SK-N-SH (cell line): ENCODE data around the gene BCAR3.

Experiments used
- CHD2 ChIP-seq: fragments of 150-350 bp; IDR thresholded peaks from 2 replicates; pipeline ENCODE4 v1.6.1; 2018; ENCODE audit warnings: low read length; ENCODE audit not compliant: partially characterized antibody
- CTCF ChIP-seq: fragments of 200-600 bp; sonication (generic); IDR thresholded peaks from 2 replicates; pipeline ENCODE4 v1.6.1; 2017; ENCODE audit warnings: antibody characterized with exemption, mild to moderate bottlenecking, moderate library complexity
- EZH2phosphoT487 ChIP-seq: fragments of 200-600 bp; sonication (generic); IDR thresholded peaks from 2 replicates; pipeline ENCODE4 v1.6.1; 2017; ENCODE audit warnings: low read depth, mixed run types, mild to moderate bottlenecking, antibody characterized with exemption, moderate library complexity, borderline replicate concordance
- FOXJ3 ChIP-seq: sonication (generic); formaldehyde crosslinking; IDR thresholded peaks from 2 replicates; pipeline ENCODE4 v1.5.1; 2020; ENCODE audit warnings: mild to moderate bottlenecking, missing genetic modification reagents
- POLR2AphosphoS5 ChIP-seq: IDR thresholded peaks from 2 replicates; pipeline ENCODE4 v1.6.1; 2012; ENCODE audit warnings: low read depth, low read length
- RAD21 ChIP-seq: IDR thresholded peaks from 2 replicates; pipeline ENCODE4 v1.6.1; 2012; ENCODE audit warnings: mild to moderate bottlenecking, low read length
- RCOR1 ChIP-seq: fragments of 150-350 bp; IDR thresholded peaks from 2 replicates; pipeline ENCODE4 v1.6.1; 2017; ENCODE audit warnings: antibody characterized with exemption, low read length
- REST ChIP-seq: IDR thresholded peaks from 2 replicates; pipeline ENCODE4 v1.6.1; 2012; ENCODE audit warnings: mild to moderate bottlenecking, low read depth, low read length, moderate library complexity
- RFX5 ChIP-seq: IDR thresholded peaks from 2 replicates; pipeline ENCODE4 v1.6.1; 2012; ENCODE audit warnings: mild to moderate bottlenecking, improper control_type of control experiment, low read length
- SMC3 ChIP-seq: IDR thresholded peaks from 2 replicates; pipeline ENCODE4 v1.6.1; 2012; ENCODE audit warnings: low read depth, low read length, improper control_type of control experiment
- TAF1 ChIP-seq: IDR thresholded peaks from 2 replicates; pipeline ENCODE4 v1.6.1; 2012; ENCODE audit warnings: low read depth, mild to moderate bottlenecking, low read length, moderate library complexity, borderline replicate concordance
- YY1 ChIP-seq: IDR thresholded peaks from 2 replicates; pipeline ENCODE4 v1.4.0; 2012; ENCODE audit warnings: low read depth, mild to moderate bottlenecking
- TF ChIP-seq, protein P1 (sequence below): fragments of 150-350 bp; IDR thresholded peaks from 2 replicates; pipeline ENCODE4 v1.6.1; 2017; ENCODE audit warnings: antibody characterized with exemption, low read length, low read depth, borderline replicate concordance

GRCh38 chr1:93687542-93687941, 5.9 kb upstream of the BCAR3 start:
- TF ChIP-seq POLR2AphosphoS5 = no peak
- no peak for TF ChIP-seq REST
- no peak for TF ChIP-seq CTCF
- no peak for TF ChIP-seq EZH2phosphoT487
- TF ChIP-seq RCOR1 = no peak
- no peak for TF ChIP-seq RAD21
- no peak for TF ChIP-seq CHD2
- TF ChIP-seq SMC3 = no peak
- TF ChIP-seq YY1 = no peak
- TF ChIP-seq FOXJ3 = no peak
- no peak for TF ChIP-seq RFX5
- TF ChIP-seq, protein P1, sequence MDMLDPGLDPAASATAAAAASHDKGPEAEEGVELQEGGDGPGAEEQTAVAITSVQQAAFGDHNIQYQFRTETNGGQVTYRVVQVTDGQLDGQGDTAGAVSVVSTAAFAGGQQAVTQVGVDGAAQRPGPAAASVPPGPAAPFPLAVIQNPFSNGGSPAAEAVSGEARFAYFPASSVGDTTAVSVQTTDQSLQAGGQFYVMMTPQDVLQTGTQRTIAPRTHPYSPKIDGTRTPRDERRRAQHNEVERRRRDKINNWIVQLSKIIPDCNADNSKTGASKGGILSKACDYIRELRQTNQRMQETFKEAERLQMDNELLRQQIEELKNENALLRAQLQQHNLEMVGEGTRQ = no peak
- no peak for TF ChIP-seq TAF1
